GM10266 (cell line): ENCODE data around the gene FGD2.
"Not testable (repeated sequence)": the region's sequence is repeated elsewhere in the genome, so short reads cannot be mapped to it uniquely, and the experiment has no call there.

ENCODE experiments used
- DNase-seq: peaks from one replicate; pipeline ENCODE4 v3.0.0; 2012; ENCODE audit errors: extremely low spot score
- CTCF ChIP-seq: IDR thresholded peaks from 2 replicates; pipeline ENCODE4 v1.5.1; 2012; ENCODE audit warnings: mild to moderate bottlenecking, low read depth; ENCODE audit not compliant: control insufficient read depth, insufficient read depth; ENCODE audit errors: missing control alignments

Gene FGD2

GRCh38 chr6:36985417-36985807, 20.0 kb upstream of the FGD2 start:
- DNase-seq: no peak
- TF ChIP-seq CTCF: no peak

- TF ChIP-seq CTCF: no peak
- peak; percentile 98 for DNase-seq
These were observed 19.4 kb upstream of the FGD2 start, which contains the start of gene MTCH1 for GRCh38 chr6:36985808-36986703. Gene MTCH1 (minus strand): TSS chr6:36986196. CDS start chr6:36986173, 23 bp downstream.

- TF ChIP-seq CTCF: no peak
- no peak for DNase-seq
These were observed 18.8 kb upstream of the FGD2 start for GRCh38 chr6:36986704-36987047.

- no peak for DNase-seq
- no peak for TF ChIP-seq CTCF
These were observed 16.2 kb upstream of the FGD2 start for GRCh38 chr6:36989264-36989663.

- DNase-seq: not testable (repeated sequence)
These were observed 15.1 kb upstream of the FGD2 start for GRCh38 chr6:36990401-36990800.

- no peak for TF ChIP-seq CTCF
- no peak for DNase-seq
These were observed 7.4 kb upstream of the FGD2 start for GRCh38 chr6:36997811-36998722.

- no peak for TF ChIP-seq CTCF
- no peak for DNase-seq
These were observed 6.8 kb upstream of the FGD2 start for GRCh38 chr6:36998723-36999038.
